Stimulated activated CD4-positive, alpha-beta T cell treated with anti-CD3 and anti-CD28 coated beads, Interleukin-1b, Interleukin-23, amount 100 ng/mL, for 4 hours (primary cell): ENCODE results near the gene ST8SIA3.
"Not testable (repeated sequence)": the region's sequence is repeated elsewhere in the genome, so short reads cannot be mapped to it uniquely, and the experiment has no call there.

Experiments
- DNase-seq, 2 donors: peaks; one replicate each; pipeline ENCODE4 v3.0.0-alpha.2; 2020; ENCODE audit warnings: low read depth in 2 of 2

Gene ST8SIA3

GRCh38 chr18:57366528-57367081 is 14.2 kb downstream of the ST8SIA3 start:
- no peak for DNase-seq

GRCh38 chr18:57372444-57372843 is 20.1 kb downstream of the ST8SIA3 start:
- DNase-seq, result no peak

- no peak for DNase-seq
Measured at GRCh38 chr18:57373017-57373416, 20.7 kb downstream of the ST8SIA3 start.

GRCh38 chr18:57376503-57376902 is 24.1 kb downstream of the ST8SIA3 start:
- no peak for DNase-seq

GRCh38 chr18:57389271-57389670 is 36.9 kb downstream of the ST8SIA3 start:
- DNase-seq, result no peak

- no peak for DNase-seq
Measured at GRCh38 chr18:57390044-57390443, 37.7 kb downstream of the ST8SIA3 start.

- not testable (repeated sequence) for DNase-seq
Measured at GRCh38 chr18:57394749-57395148, 42.4 kb downstream of the ST8SIA3 start.

GRCh38 chr18:57396831-57397230 is 44.5 kb downstream of the ST8SIA3 start:
- DNase-seq, result not testable (repeated sequence)

- DNase-seq, result no peak
Measured at GRCh38 chr18:57397440-57398132, 45.2 kb downstream of the ST8SIA3 start.

- DNase-seq, result no peak
Measured at GRCh38 chr18:57404345-57404744, 52.0 kb downstream of the ST8SIA3 start.

- DNase-seq, result no peak
Measured at GRCh38 chr18:57409650-57410049, 57.3 kb downstream of the ST8SIA3 start.

- no peak for DNase-seq
Measured at GRCh38 chr18:57410749-57411148, 58.4 kb downstream of the ST8SIA3 start.

- no peak for DNase-seq
Measured at GRCh38 chr18:57416542-57416941, 64.2 kb downstream of the ST8SIA3 start.
